ENCODE data around the gene TKT. TPM values are rescaled to one million over a fixed set of nuclear protein-coding genes. Genes with fewer than 3 reads are reported as not detected.
A peak's percentile ranks its signal among the peaks of the same experiment; 100 is the strongest.

The TKT gene
- total RNA-seq, 1 donor from 2014 or later, result 109 TPM

DNA sequence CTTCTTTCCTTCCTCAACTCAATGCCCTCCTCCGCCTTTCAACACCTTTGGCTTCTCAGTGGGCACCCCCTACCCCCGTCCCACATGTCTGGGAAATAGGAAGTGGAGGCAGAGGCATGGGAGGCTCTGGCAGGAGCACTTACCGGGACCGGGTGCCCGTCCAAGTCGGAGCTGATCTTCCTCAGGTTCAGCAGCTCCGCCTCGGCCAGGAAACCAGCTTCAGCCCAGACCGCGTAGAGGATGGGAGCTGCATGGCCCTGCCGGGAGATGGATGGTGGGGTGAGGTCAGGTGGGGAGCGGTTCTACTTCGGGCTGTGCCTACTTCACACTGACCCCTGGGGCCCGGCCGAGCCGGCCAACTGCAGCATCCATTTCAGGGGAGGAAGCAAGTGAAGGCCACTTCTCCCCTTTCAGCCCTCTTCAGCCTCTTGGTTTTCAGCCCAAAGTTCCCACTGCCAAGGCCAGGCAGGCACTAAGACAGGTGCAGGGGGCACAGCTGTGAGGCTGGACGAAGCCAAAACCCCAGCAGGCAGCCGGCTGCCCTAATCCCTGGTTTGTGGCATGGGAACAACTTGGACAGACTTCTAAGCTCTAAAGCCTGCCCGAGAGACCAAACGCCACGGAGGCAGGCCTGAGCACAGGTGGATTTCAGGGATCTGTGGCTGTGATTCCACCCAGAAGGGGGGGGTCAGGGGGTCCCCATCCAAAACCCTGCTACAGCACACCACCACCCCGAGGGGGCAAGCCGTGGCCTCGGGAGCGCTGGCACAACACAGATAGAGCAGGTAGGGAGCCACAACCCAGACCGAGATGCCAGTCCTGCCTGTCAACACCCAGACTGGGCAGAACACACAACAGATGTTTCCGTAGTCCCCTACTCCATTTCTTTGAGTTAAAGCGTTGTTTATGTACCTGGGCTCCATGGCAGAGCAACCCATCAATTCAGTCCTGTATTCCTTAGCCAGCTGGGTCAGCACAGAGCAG lies 14.5 kb downstream of the TKT start:
- ATAC-seq, result no peak
- DNase-seq (ENCODE audit: low spot score), result no peak

- DNase-seq (ENCODE audit: low spot score) (no peak), ATAC-seq (no peak)
Observed at GRCh38 chr3:53239800-53240199, 16.0 kb downstream of the TKT start.

- ATAC-seq, result no peak
- no peak for DNase-seq (ENCODE audit: low spot score)
Observed at GRCh38 chr3:53238886-53239285, 16.9 kb downstream of the TKT start.

- DNase-seq (ENCODE audit: low spot score), result peak; percentile 72
- ATAC-seq, result peak; percentile 69
Observed at GRCh38 chr3:53238051-53238850, 17.6 kb downstream of the TKT start.

GRCh38 chr3:53236112-53236841 lies 19.5 kb downstream of the TKT start:
- ATAC-seq (peak; percentile 82), DNase-seq (ENCODE audit: low spot score) (peak; percentile 84)

DNA sequence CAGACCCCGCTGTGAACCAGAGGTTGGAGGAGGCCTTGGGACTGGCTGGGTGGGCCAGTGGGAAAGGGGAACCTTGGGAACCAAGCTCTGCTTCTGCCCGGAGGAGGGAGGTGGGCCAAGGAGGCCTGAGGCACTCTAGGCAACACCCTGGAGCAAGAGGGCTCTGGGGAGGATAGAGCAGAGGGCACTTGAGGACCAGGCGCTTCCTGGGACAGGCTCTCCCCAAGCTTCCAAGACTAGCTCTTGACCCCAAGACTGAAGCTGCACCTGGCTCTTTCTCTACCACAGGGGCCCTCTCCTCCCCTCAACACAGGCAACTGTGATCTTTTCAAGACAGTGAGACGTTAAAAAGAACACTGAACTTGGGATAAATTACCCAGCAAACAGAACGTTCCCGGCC lies 20.3 kb downstream of the TKT start:
- ATAC-seq, result no peak
- no peak for DNase-seq (ENCODE audit: low spot score)

- ATAC-seq (no peak), DNase-seq (ENCODE audit: low spot score) (no peak)
Observed at GRCh38 chr3:53234841-53235232, 21.0 kb downstream of the TKT start.

DNA sequence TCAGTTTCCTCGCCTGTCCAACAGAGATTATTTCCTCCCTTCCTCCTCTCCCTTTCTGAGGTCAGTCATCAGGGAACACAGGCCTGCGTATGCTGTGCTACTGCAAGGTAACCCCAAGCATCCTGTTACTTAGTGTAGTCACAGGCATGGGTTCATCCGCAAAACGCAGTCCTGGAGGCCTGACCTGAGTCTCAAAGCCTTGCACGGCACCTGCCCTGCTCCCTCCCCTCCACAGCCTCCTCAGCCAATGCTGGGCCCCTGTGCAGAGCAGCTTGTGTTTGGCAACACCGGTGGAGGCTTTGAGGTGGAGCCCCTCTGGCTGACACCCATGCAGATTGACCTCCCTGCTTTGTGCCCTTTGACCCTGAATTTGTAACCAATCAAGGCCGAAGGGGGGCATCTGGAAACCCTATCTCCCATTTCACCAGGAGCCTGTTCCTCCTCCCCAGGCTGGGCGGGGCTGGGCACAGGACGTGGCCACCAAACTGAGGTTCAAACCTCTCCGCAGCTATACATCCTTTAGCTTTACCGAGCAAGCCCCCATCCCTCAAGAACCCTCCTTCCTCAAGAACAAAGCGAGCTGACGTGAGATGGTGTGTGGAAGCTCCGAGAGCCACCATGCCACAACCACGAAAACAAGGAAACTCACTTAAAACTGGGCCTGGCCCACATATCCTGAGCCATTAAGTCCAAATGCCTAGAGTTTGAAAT lies 21.5 kb downstream of the TKT start:
- ATAC-seq, result no peak
- no peak for DNase-seq (ENCODE audit: low spot score)

DNA sequence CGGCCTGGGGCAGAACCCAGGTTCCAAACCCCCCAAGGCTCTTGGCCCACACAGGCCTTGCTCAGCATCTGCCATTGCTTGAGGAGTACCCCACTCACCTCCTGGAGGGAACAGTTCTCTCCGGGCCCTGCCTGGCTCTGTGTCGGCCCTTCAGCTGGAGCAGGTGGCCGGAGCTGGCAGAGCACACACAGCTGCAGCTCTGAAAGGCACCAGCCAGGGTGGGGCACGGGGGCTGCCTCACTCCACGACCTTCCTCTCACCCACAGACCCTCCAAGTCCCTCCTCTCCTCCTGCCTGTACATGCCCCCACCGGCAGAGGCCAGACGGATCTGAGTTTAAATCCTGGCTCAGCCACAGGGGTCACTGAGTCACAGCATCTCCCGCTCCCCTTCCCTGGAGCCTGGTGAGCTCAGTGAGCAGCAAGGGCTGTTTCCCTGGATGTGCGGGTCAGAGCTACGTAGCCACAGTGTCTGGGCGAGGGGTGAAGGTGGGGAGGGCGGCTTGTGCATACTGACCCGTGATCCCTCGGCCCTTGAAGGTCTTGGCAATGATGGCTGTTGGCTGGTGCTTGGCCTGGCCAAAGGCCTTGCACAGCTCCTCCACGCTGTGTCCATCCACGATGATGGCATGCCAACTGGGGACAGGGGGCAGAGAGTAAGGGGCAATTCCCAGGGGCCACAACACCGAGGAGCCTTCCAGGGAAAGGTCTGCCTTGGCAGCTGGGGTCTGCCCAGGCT lies 23.0 kb downstream of the TKT start:
- no peak for ATAC-seq
- DNase-seq (ENCODE audit: low spot score), result no peak

GRCh38 chr3:53231532-53232511 lies 24.0 kb downstream of the TKT start:
- DNase-seq (ENCODE audit: low spot score), result no peak
- ATAC-seq, result no peak

GRCh38 chr3:53230789-53231188 lies 25.0 kb downstream of the TKT start:
- ATAC-seq, result no peak
- no peak for DNase-seq (ENCODE audit: low spot score)

DNA sequence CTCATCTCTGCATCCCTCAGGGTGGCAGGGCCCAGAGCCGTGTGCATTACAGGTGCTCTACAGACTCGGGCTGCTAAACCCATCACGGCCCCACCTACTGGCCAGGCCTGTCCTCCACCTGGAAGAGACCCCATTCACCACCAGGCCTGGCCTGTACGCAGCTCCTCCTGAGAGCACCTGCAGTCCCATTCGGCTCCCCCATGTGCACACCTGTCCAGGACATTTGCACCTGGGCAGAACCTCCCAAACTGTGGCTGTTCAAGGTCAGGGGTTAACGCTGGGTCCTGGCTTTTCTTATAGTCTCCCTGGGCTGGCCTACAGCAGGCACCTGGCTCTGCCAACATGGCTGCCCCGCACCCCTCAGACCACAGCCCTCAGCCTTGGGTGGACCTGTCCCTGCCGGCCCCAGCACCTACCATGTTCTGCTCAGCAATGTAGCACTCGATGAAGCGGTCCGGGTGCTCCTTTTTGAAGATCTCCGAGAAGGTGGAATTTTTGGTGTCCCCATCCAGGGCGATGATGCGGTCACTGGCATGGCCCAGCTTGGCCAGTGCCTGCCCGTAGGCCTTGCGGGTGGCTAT lies 25.7 kb downstream of the TKT start:
- ATAC-seq (no peak), DNase-seq (ENCODE audit: low spot score) (no peak)

GRCh38 chr3:53229606-53230005 lies 26.2 kb downstream of the TKT start:
- DNase-seq (ENCODE audit: low spot score), result no peak
- ATAC-seq, result no peak

GRCh38 chr3:53229171-53229570 lies 26.7 kb downstream of the TKT start:
- no peak for DNase-seq (ENCODE audit: low spot score)
- no peak for ATAC-seq

GRCh38 chr3:53227993-53228885 lies 27.6 kb downstream of the TKT start:
- ATAC-seq (no peak), DNase-seq (ENCODE audit: low spot score) (no peak)

DNA sequence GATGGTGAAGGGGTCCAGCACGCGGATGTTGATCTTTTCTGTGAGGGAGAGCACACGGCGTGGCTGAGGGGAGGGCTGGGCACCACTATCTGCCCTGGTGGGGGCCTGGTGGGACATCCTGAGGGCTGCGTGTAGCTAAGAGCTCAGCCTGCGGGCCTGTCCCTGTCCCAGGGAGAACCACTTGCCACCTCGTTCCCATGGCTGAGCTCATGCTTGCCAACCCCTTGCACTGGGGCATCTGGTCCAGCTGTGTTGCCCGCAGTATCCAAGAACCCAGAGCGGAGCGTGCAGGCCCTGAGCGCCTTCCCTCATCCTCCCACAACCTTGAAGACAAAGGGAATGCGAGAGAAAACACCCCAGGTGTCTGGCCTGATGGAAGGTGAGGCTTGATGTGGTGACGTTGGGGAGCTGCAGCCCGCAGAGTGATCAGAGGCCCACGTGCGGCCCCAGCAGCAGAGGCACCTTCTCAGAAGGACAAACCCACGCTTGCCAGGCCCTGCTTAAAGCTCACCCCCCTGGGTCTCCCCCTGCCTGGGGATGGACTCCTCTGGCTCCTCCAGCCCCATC lies 28.9 kb downstream of the TKT start:
- DNase-seq (ENCODE audit: low spot score) (no peak), ATAC-seq (no peak)
